ENCODE measurements around the gene ITGB2.

ITGB2 gene

GRCh38 chr21:44920694-44921604, at the start of gene ITGB2:
Gene ITGB2 (minus strand): TSS chr21:44920899. CDS start chr21:44910782, 10,117 bp downstream.
- no peak for DNase-seq

GRCh38 chr21:44969931-44970755, 49.4 kb upstream of the ITGB2 start:
- no peak for DNase-seq

- no peak for DNase-seq
These were observed 48.5 kb upstream of the ITGB2 start for GRCh38 chr21:44969066-44969670.

GRCh38 chr21:44967082-44968047, 46.7 kb upstream of the ITGB2 start:
- no peak for DNase-seq

- no peak for DNase-seq
These were observed 45.7 kb upstream of the ITGB2 start for GRCh38 chr21:44966135-44967081.

GRCh38 chr21:44965251-44966022, 44.7 kb upstream of the ITGB2 start:
- DNase-seq, result no peak

- no peak for DNase-seq
These were observed 43.7 kb upstream of the ITGB2 start for GRCh38 chr21:44964381-44964780.

GRCh38 chr21:44962403-44962966, 41.8 kb upstream of the ITGB2 start:
- no peak for DNase-seq

GRCh38 chr21:44960141-44961092, 39.7 kb upstream of the ITGB2 start:
- DNase-seq, result no peak

GRCh38 chr21:44959376-44960091, 38.8 kb upstream of the ITGB2 start:
- no peak for DNase-seq

- no peak for DNase-seq
These were observed 37.9 kb upstream of the ITGB2 start for GRCh38 chr21:44958471-44959191.

- DNase-seq, result no peak
These were observed 37.3 kb upstream of the ITGB2 start for GRCh38 chr21:44957901-44958451.

GRCh38 chr21:44957047-44957831, 36.5 kb upstream of the ITGB2 start:
- no peak for DNase-seq

GRCh38 chr21:44956356-44957046, 35.8 kb upstream of the ITGB2 start:
- DNase-seq, result no peak

- no peak for DNase-seq
These were observed 35.1 kb upstream of the ITGB2 start for GRCh38 chr21:44955798-44956175.

Measured in 8988T (cell line).